GM12872 (cell line): ENCODE results near the gene CD93.

Source experiments
- TF ChIP-seq, protein P1 (sequence below): IDR thresholded peaks from 3 replicates; pipeline ENCODE4 v1.5.1; 2011; ENCODE audit warnings: low read depth, mild to moderate bottlenecking, low read length, moderate library complexity; ENCODE audit not compliant: insufficient read depth

CD93 gene

DNA sequence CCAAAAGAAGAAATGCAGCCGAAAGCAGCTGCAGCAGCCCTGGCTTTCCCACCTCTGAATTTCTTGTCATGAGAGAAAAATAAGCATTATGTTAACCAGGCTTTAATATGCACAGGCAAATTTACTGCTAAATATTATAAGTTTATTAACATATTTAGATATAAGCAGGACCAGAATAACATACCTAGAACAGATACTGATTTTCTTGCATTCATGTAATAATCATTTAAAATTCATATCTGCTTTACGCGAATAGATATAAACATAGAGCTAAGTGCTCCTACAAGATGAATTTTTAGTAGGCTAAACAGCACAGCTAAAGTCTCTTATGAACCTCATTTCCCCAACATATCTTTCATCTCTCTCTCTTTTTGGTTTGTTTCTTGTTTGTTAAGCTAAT is 14.7 kb downstream of the CD93 start:
- TF ChIP-seq, protein P1, sequence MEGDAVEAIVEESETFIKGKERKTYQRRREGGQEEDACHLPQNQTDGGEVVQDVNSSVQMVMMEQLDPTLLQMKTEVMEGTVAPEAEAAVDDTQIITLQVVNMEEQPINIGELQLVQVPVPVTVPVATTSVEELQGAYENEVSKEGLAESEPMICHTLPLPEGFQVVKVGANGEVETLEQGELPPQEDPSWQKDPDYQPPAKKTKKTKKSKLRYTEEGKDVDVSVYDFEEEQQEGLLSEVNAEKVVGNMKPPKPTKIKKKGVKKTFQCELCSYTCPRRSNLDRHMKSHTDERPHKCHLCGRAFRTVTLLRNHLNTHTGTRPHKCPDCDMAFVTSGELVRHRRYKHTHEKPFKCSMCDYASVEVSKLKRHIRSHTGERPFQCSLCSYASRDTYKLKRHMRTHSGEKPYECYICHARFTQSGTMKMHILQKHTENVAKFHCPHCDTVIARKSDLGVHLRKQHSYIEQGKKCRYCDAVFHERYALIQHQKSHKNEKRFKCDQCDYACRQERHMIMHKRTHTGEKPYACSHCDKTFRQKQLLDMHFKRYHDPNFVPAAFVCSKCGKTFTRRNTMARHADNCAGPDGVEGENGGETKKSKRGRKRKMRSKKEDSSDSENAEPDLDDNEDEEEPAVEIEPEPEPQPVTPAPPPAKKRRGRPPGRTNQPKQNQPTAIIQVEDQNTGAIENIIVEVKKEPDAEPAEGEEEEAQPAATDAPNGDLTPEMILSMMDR, result no peak

- TF ChIP-seq, protein P1, result no peak
Observed at GRCh38 chr20:23069108-23069507, 17.0 kb downstream of the CD93 start.

- TF ChIP-seq, protein P1, result no peak
Observed at GRCh38 chr20:23068283-23068682, 17.8 kb downstream of the CD93 start.

DNA sequence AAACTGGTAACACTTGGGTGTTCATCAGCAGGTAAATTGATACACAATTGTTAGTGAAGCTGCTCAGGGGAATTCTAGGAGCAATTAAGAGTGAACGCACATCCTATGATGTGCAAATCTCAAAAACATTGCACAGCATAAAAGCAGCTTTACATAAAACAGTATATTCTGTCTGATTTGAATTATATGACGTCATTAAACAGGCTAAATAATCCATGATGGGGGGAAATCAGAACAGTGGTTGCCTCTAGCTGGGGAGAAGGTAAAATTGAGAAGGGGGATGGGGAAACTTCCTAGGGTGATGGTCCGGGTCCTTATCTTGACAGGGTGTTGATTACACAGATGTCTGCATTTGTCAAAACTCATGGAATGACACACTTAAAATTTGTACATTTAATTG is 19.4 kb downstream of the CD93 start:
- TF ChIP-seq, protein P1, result no peak

DNA sequence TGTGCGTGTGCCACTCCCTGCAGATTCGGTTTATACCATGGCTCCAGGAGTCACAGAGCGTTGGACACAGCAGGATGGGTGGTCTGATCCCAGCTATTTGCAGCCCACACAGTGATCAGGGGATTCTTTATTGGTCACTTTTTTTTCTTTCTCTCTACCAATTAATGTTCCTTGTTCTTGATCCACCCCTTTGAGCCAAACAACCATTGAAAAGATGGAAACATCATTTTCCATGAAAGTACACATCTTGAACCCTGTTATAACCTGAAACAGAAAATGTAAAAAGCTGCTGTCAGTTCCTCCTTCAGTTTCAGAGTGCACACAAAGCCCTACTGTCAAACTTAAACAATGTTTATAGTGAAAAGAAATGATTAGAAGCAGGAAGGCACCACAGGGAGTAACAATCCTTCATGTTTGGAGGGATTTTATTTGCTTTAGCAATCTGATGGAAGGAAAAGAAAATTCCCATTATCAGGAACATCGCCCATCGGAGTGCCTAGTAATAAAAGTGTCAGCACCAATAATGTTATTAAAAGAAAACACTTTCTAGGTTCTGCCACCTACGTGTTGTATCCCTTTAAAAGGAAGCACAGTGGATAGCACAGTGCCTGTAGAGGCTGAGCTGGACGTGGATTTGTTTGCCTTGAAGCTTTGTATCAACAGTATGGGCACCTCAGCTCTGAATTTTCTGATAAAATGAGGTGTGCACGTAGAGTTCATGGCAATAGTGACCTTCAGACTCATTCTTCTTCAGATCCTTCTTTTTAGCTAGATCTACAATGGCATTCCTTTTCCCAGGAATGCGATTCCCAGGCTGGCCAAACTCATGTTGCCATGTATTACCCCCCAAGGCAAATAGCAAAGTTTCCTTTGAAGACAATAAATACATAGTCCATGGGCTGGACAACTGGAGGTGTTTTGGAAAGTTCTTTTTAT is 20.6 kb downstream of the CD93 start:
- TF ChIP-seq, protein P1, result no peak

DNA sequence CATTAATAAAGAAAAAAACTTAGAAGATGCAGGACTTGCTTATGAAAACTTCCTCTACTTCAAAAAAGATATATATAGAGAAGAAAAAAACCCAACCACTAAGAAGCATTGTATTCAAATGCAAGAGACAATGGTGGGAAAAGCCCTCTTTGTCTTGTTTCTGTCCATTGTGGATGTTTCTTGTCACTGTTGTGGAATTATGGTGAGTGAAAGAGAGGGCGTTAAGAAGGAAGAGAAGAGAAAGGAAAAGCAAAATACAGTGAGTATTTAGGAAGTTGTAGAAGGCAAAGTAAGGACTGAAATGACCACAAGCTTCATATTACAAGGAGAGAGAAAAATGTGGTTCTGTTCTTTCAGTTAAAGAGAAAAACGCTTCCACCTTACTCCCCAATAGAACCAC is 22.5 kb downstream of the CD93 start:
- TF ChIP-seq, protein P1, result no peak

GRCh38 chr20:23063168-23063567 is 23.0 kb downstream of the CD93 start:
- TF ChIP-seq, protein P1, result no peak
